ENCODE data around the gene TMEM89. TPM values are rescaled to one million over a fixed set of nuclear protein-coding genes. Genes with fewer than 3 reads are reported as not detected.

TMEM89 gene
- total RNA-seq, 1 donor from 2014 or later: not detected

Small RNAs within 50 kb of the gene (microRNA-seq; reads per million reads assigned to microRNA genes)
- not detected for gene MIR4793 (ENCODE audit: borderline number of aligned reads)
- gene MIR711 (ENCODE audit: borderline number of aligned reads): not detected

Other genes starting within 250 kb of the TMEM89 start
- gene FBXW12, start 249.6 kb downstream of the TMEM89 start, total RNA-seq: not detected
- 50.8 TPM for gene PLXNB1, start 191.7 kb downstream of the TMEM89 start, total RNA-seq
- 13.3 TPM for gene CCDC51, start 181.7 kb downstream of the TMEM89 start, total RNA-seq
- gene TMA7, start 181.5 kb downstream of the TMEM89 start, total RNA-seq: 262 TPM
- gene ATRIP, start 175.0 kb downstream of the TMEM89 start, total RNA-seq: 4.9 TPM
- gene SHISA5, start 117.6 kb downstream of the TMEM89 start, total RNA-seq: 39.1 TPM
- gene PFKFB4, start 65.0 kb downstream of the TMEM89 start, total RNA-seq: 2.2 TPM
- 0.17 TPM for gene UCN2, start 58.0 kb downstream of the TMEM89 start, total RNA-seq
- gene COL7A1, start 26.4 kb downstream of the TMEM89 start, total RNA-seq: 24.5 TPM
- gene UQCRC1, start 12.1 kb downstream of the TMEM89 start, total RNA-seq: 1,236 TPM
- 12.3 TPM for gene SLC26A6, start 13.7 kb upstream of the TMEM89 start, total RNA-seq
- 0.35 TPM for gene CELSR3, start 41.1 kb upstream of the TMEM89 start, total RNA-seq
- 13.6 TPM for gene NCKIPSD, start 64.1 kb upstream of the TMEM89 start, total RNA-seq
- 30.2 TPM for gene IP6K2, start 95.5 kb upstream of the TMEM89 start, total RNA-seq
- 58.3 TPM for gene PRKAR2A, start 226.1 kb upstream of the TMEM89 start, total RNA-seq

All from left ventricle myocardium superior (tissue), 1 donor.